ENCODE measurements around the gene MMP24. TPM values are rescaled to one million over a fixed set of nuclear protein-coding genes. Genes with fewer than 3 reads are reported as not detected.

Gene MMP24
- total and polyA plus RNA-seq, 2 experiments from 2014 or later, result 2.0 to 27.3 TPM

DNA sequence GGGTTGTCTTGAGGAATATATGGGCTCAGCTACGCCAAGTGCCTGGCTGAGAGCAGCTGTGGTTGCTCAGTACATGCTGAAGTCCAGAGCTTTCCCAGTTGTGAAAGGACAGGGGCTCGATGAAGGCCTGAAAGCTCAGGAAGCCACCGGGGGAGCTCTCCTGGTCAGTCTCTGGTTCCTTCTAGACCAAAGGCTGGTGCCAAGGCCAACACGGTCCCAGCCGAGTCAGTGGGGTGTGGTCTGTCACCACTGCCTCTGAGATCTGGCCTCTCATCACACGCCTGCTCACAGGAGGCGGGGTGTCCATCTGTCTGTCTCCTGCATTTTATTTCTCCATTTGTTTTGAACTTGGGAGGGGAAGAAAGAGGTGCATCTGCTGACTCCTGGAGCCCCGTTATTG is 70.7 kb downstream of the MMP24 start:
- Histone ChIP-seq H3F3A (replicated peaks; ENCODE audit: low read depth) (no peaks in the 10 kb centered on the region), H3K4me1 (ENCODE audit: insufficient read depth) (no peaks in the 10 kb centered on the region), H3K4me2 (no peak overlapping the region), H3K79me2 (replicated peaks; ENCODE audit: insufficient read depth) (no peaks in the 10 kb centered on the region), H4K20me1 (replicated peaks; ENCODE audit: insufficient read depth) (no peaks in the 10 kb centered on the region), H3K27ac (ENCODE audit: low read depth) (no peak overlapping the region), H2AFZ (no peak overlapping the region), H3K4me3 (no peak overlapping the region), H3K9me2 (ENCODE audit: insufficient read depth) (no peaks in the 10 kb centered on the region), H3K36me3 (ENCODE audit: insufficient read depth) (no peaks in the 10 kb centered on the region), H3K27me3 (ENCODE audit: insufficient read depth) (no peaks in the 10 kb centered on the region)
- H3K4me3 Mint-ChIP-seq, result no peak overlapping the region
- ATAC-seq, result peak; percentile 52
- H3K9me3 Mint-ChIP-seq, result no peaks in the 10 kb centered on the region
- no peaks in the 10 kb centered on the region for H3K36me3 Mint-ChIP-seq (ENCODE audit: low read depth)
- no peak overlapping the region for H3K27ac Mint-ChIP-seq
- H3K27me3 Mint-ChIP-seq (ENCODE audit: insufficient read depth, low read depth, poor library complexity), result peaks cover 13% of the 10 kb centered on the region
- DNase-seq (ENCODE audit: low spot score), result peak; percentile 33
- H3K4me1 Mint-ChIP-seq, result peaks cover 2% of the 10 kb centered on the region
- TF ChIP-seq JUNB (IDR thresholded peaks at IDR 0.05; ENCODE audit: unreplicated experiment) (no peak), EZH2 (IDR thresholded peaks at IDR 0.05; ENCODE audit: low read depth, unreplicated experiment) (no peak), ZNF331 (CRISPR knock-in tag; IDR thresholded peaks at IDR 0.05; ENCODE audit: low read depth) (no peak)
- TF ChIP-seq, protein P1, sequence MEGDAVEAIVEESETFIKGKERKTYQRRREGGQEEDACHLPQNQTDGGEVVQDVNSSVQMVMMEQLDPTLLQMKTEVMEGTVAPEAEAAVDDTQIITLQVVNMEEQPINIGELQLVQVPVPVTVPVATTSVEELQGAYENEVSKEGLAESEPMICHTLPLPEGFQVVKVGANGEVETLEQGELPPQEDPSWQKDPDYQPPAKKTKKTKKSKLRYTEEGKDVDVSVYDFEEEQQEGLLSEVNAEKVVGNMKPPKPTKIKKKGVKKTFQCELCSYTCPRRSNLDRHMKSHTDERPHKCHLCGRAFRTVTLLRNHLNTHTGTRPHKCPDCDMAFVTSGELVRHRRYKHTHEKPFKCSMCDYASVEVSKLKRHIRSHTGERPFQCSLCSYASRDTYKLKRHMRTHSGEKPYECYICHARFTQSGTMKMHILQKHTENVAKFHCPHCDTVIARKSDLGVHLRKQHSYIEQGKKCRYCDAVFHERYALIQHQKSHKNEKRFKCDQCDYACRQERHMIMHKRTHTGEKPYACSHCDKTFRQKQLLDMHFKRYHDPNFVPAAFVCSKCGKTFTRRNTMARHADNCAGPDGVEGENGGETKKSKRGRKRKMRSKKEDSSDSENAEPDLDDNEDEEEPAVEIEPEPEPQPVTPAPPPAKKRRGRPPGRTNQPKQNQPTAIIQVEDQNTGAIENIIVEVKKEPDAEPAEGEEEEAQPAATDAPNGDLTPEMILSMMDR (conservative IDR thresholded peaks at IDR 0.05; ENCODE audit: low read depth in 2 of 2), result 0 out of 4 replicates have a peak, but pooled peaks have one; percentile 4 to 7

DNA sequence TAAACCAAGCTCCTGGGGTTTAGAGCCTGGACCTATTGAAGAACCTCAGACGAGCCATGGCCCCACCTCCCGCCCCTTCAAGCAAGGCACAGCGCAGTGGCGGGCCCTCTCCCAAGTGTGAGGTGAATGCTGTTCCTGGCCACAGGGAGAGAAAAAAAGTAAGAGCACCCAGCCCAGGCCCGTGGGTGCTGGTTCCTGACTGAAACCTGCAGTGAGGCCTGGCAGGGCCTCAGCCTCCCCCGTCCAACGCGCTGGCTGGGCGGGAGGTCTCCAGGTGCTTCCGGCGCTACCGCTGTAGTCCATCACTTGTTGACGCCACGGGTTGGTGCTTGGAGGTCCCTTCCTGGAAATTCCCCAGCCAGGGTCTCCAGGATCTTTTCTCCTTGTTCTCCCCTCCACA is 71.2 kb downstream of the MMP24 start:
- H3F3A ChIP-seq (replicated peaks; ENCODE audit: low read depth), result no peaks in the 10 kb centered on the region
- TF ChIP-seq ZNF114 (CRISPR knock-in tag; IDR thresholded peaks at IDR 0.05), result no peak
- TF ChIP-seq, protein P2, sequence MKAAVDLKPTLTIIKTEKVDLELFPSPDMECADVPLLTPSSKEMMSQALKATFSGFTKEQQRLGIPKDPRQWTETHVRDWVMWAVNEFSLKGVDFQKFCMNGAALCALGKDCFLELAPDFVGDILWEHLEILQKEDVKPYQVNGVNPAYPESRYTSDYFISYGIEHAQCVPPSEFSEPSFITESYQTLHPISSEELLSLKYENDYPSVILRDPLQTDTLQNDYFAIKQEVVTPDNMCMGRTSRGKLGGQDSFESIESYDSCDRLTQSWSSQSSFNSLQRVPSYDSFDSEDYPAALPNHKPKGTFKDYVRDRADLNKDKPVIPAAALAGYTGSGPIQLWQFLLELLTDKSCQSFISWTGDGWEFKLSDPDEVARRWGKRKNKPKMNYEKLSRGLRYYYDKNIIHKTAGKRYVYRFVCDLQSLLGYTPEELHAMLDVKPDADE (IDR thresholded peaks at IDR 0.05), result no peak
- no peaks in the 10 kb centered on the region for H3K36me3 Mint-ChIP-seq (ENCODE audit: low read depth)
- H3K27ac ChIP-seq (ENCODE audit: low read depth), result no peak overlapping the region
- H3K4me1 ChIP-seq (ENCODE audit: insufficient read depth), result no peaks in the 10 kb centered on the region
- peaks cover 2% of the 10 kb centered on the region for H3K4me1 Mint-ChIP-seq
- H3K27me3 ChIP-seq (ENCODE audit: insufficient read depth), result no peaks in the 10 kb centered on the region
- H3K27me3 Mint-ChIP-seq (ENCODE audit: insufficient read depth, low read depth, poor library complexity), result peaks cover 10% of the 10 kb centered on the region
- H3K4me2 ChIP-seq, result no peak overlapping the region
- ATAC-seq (no peak), DNase-seq (ENCODE audit: low spot score) (no peak)
- no peak overlapping the region for H3K27ac Mint-ChIP-seq
- H3K79me2 ChIP-seq (replicated peaks; ENCODE audit: insufficient read depth), result no peaks in the 10 kb centered on the region
- H3K9me2 ChIP-seq (ENCODE audit: insufficient read depth), result no peaks in the 10 kb centered on the region
- no peaks in the 10 kb centered on the region for H3K36me3 ChIP-seq (ENCODE audit: insufficient read depth)
- H3K4me3 ChIP-seq, result no peak overlapping the region
- H3K9me3 Mint-ChIP-seq, result no peaks in the 10 kb centered on the region
- no peak overlapping the region for H2AFZ ChIP-seq
- no peak overlapping the region for H3K4me3 Mint-ChIP-seq
- H4K20me1 ChIP-seq (replicated peaks; ENCODE audit: insufficient read depth), result no peaks in the 10 kb centered on the region

DNA sequence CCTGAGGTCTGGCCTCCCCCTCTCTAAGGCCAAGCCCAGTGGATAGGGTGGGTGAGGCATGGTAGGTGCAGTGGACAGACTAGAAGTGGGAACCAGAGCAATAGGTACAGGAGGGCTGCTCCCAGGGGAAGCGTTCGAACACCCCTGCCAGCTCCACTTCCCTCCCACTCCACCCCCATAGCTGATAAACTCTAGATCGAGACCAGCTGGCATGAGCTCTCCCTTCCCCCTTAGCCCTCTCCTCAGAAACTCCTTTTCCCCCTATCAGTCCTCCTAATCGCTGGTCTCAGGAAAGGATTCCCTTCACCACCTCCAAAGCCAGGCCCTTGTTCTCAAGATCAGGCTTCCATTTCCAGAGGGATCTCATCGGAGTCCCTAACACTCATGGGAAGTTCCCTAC is 71.8 kb downstream of the MMP24 start:
- peaks cover 9% of the 10 kb centered on the region for H3K27me3 Mint-ChIP-seq (ENCODE audit: insufficient read depth, low read depth, poor library complexity)
- DNase-seq (ENCODE audit: low spot score) (no peak), ATAC-seq (no peak)
- Histone ChIP-seq H3K4me3 (no peak overlapping the region), H4K20me1 (replicated peaks; ENCODE audit: insufficient read depth) (no peaks in the 10 kb centered on the region), H3K79me2 (replicated peaks; ENCODE audit: insufficient read depth) (no peaks in the 10 kb centered on the region), H3K4me1 (ENCODE audit: insufficient read depth) (no peaks in the 10 kb centered on the region), H2AFZ (no peak overlapping the region), H3F3A (replicated peaks; ENCODE audit: low read depth) (no peaks in the 10 kb centered on the region), H3K27me3 (ENCODE audit: insufficient read depth) (no peaks in the 10 kb centered on the region), H3K9me2 (ENCODE audit: insufficient read depth) (no peaks in the 10 kb centered on the region), H3K36me3 (ENCODE audit: insufficient read depth) (no peaks in the 10 kb centered on the region), H3K27ac (ENCODE audit: low read depth) (no peak overlapping the region), H3K4me2 (no peak overlapping the region)
- H3K36me3 Mint-ChIP-seq (ENCODE audit: low read depth), result no peaks in the 10 kb centered on the region
- H3K4me1 Mint-ChIP-seq, result peaks cover 2% of the 10 kb centered on the region
- TF ChIP-seq, protein P1 (conservative IDR thresholded peaks at IDR 0.05; ENCODE audit: low read depth in 2 of 2), result no peak
- TF ChIP-seq EZH2 (IDR thresholded peaks at IDR 0.05; ENCODE audit: low read depth, unreplicated experiment), result no peak
- H3K4me3 Mint-ChIP-seq, result no peak overlapping the region
- H3K27ac Mint-ChIP-seq, result no peak overlapping the region
- no peaks in the 10 kb centered on the region for H3K9me3 Mint-ChIP-seq

Data from GM23338 (cell line).